Gastrocnemius medialis (tissue), 4 donors: ENCODE data around the gene VMP1.

Source experiments
- CTCF ChIP-seq, 5 experiments: fragments of 450-650 bp in 3 of 5; fragments of 200-600 bp in 2 of 5; sonication (generic) in 2 of 5; IDR thresholded peaks in 4 of 5; conservative IDR thresholded peaks in 1 of 5; 1 replicate in 4 of 5; 2 replicates in 1 of 5; pipeline ENCODE4 v1.5.1; 2016 to 2019; ENCODE audit warnings: antibody characterized with exemption in 5 of 5, mild to moderate bottlenecking in 3 of 5, moderate library complexity in 3 of 5
- POLR2A ChIP-seq, 2 donors: fragments of 450-650 bp; IDR thresholded peaks; one replicate each; pipeline ENCODE4 v1.6.1; 2017; ENCODE audit warnings: antibody characterized with exemption in 2 of 2, mild to moderate bottlenecking in 2 of 2, moderate library complexity in 2 of 2

- no peak for TF ChIP-seq CTCF (IDR thresholded peaks at IDR 0.05 in 4 of 5, conservative IDR thresholded peaks at IDR 0.05 in 1 of 5)
- TF ChIP-seq POLR2A (IDR thresholded peaks at IDR 0.05) = no peak
Observed at GRCh38 chr17:59807892-59808509, 100.5 kb downstream of the VMP1 start.
